Naive thymus-derived CD8-positive, alpha-beta T cell (primary cell): Measurements from ENCODE around the gene LZIC. TPM values are rescaled to one million over a fixed set of nuclear protein-coding genes. Genes with fewer than 3 reads are reported as not detected.

ENCODE experiments used
- ATAC-seq, 2 donors: fragments of 150-1000 bp; cut with Tn5 transposase in 1 of 2; sonication (Bioruptor Pico), chemical (Tn5 transposase) in 1 of 2; 1 replicate in 1 of 2; 2 replicates in 1 of 2; pipeline ENCODE4 v1.10.0; 2021; ENCODE audit warnings: mild to moderate bottlenecking in 2 of 2, moderate library complexity in 2 of 2
- POLR2A ChIA-PET: fragments of 350-600 bp; sonication (Branson Sonifier 250); formaldehyde crosslinking; loops from one replicate; lab custom pipeline; 2021; ENCODE audit warnings: antibody characterized with exemption; lab: Charles Lee
- DNase-seq, 10 donors: peaks; one replicate each; pipeline versions ENCODE4 v3.0.0 to v3.0.0-alpha.2; 2020 to 2022
- H3K27ac Mint-ChIP-seq, 10 donors: one replicate each; pipeline ENCODE4 v1.8.0; 2020 to 2022; ENCODE audit warnings: mild to moderate bottlenecking in 10 of 10, mixed read lengths in 10 of 10, moderate library complexity in 4 of 10, inconsistent platforms in 1 of 10
- H3K27me3 Mint-ChIP-seq, 5 donors: one replicate each; pipeline ENCODE4 v1.8.0; 2021 to 2022; ENCODE audit warnings: mixed read lengths in 5 of 5
- H3K36me3 Mint-ChIP-seq, 3 donors: one replicate each; pipeline ENCODE4 v1.8.0; 2020 to 2022; ENCODE audit warnings: mixed read lengths in 3 of 3, mild to moderate bottlenecking in 2 of 3, inconsistent platforms in 1 of 3
- H3K4me1 Mint-ChIP-seq, 4 donors: one replicate each; pipeline ENCODE4 v1.8.0; 2021 to 2022; ENCODE audit warnings: mixed read lengths in 4 of 4
- H3K4me3 Mint-ChIP-seq, 10 donors: one replicate each; pipeline ENCODE4 v1.8.0; 2020 to 2022; ENCODE audit warnings: mild to moderate bottlenecking in 10 of 10, mixed read lengths in 10 of 10, moderate library complexity in 6 of 10, inconsistent platforms in 1 of 10
- H3K9me3 Mint-ChIP-seq, 9 donors: one replicate each; pipeline ENCODE4 v1.8.0; 2020 to 2022; ENCODE audit warnings: mixed read lengths in 9 of 9, mild to moderate bottlenecking in 3 of 9, inconsistent platforms in 1 of 9, moderate library complexity in 1 of 9
- microRNA-seq: library from miRNA; unstranded; fragments of <30 nt; microRNA quantifications from one replicate; pipeline ENCODE4 v1.2.0, GENCODE V29; 2022; ENCODE audit warnings: borderline microRNAs expressed
- polyA plus RNA-seq, 3 donors: library from polyadenylated mRNA; unstranded; fragments of 300-500 nt; fragmentation: Illumina TruSeq; gene quantifications; one replicate each; pipeline ENCODE4 v1.2.3, GENCODE V29; 2021
- total RNA-seq, 8 experiments: library from RNA in 2 of 8; stranded (reverse) in 2 of 8; gene quantifications; one replicate each; pipeline ENCODE4 v1.2.3 and lab custom pipeline; 2021 to 2026

The LZIC gene
- total and polyA plus RNA-seq, 5 experiments from 2014 or later = 28.8 to 39.8 (median 34.2) TPM

- POLR2A ChIA-PET = interaction anchor here (0.6 kb wide), 2 partner anchors 9 to 29 kb away, joined by 3 to 7 read pairs; no protein-coding TSS in a partner anchor
- Mint-ChIP-seq H3K27me3 (no peaks in the 10 kb centered on the region), H3K36me3 (no peaks in the 10 kb centered on the region), H3K27ac (peak overlapping the region; percentile 62 to 95 (median 88)), H3K4me1 (peaks cover 19 to 28% (median 22%) of the 10 kb centered on the region in 4 donors), H3K9me3 (no peaks in the 10 kb centered on the region), H3K4me3 (peak overlapping the region in 7 of 10 donors; percentile 13 to 58 (median 49))
- ATAC-seq = peak; percentile 42 to 47
- no peak for DNase-seq
These were observed 61.3 kb downstream of the LZIC start for GRCh38 chr1:9881838-9882249.

Small RNA genes lying within 50 kb of the gene (microRNA-seq; reads per million reads assigned to microRNA genes)
- 3.4 reads per million, percentile 4 among the genes with 10 or more reads in this experiment for gene MIR5697

Other genes starting within 250 kb of the LZIC start
- 10 to 100 TPM; 62.9 to 63.1 TPM for gene CLSTN1, start 119.4 kb downstream of the LZIC start, total RNA-seq
- gene CLSTN1, start 119.4 kb downstream of the LZIC start, polyA plus RNA-seq = 10 to 100 TPM; 10.7 to 32.3 (median 12.9) TPM
- gene CTNNBIP1, start 33.1 kb downstream of the LZIC start, total RNA-seq = 1 to 10 TPM; 7.5 to 8.9 TPM
- 10 to 100 TPM in 1 of 3 donors, 1 to 10 TPM in 2; 7.0 to 17.1 (median 9.9) TPM for gene CTNNBIP1, start 33.1 kb downstream of the LZIC start, polyA plus RNA-seq
- gene NMNAT1, start 84 bp upstream of the LZIC start, total RNA-seq = 1 to 10 TPM; 8.1 to 9.3 TPM
- gene NMNAT1, start 84 bp upstream of the LZIC start, polyA plus RNA-seq = 1 to 10 TPM; 3.4 to 7.3 (median 5.2) TPM
- gene RBP7, start 53.8 kb upstream of the LZIC start, total RNA-seq = not detected
- not detected for gene RBP7, start 53.8 kb upstream of the LZIC start, polyA plus RNA-seq
- gene UBE4B, start 89.6 kb upstream of the LZIC start, total RNA-seq = 10 to 100 TPM; 40.0 to 45.3 TPM
- gene UBE4B, start 89.6 kb upstream of the LZIC start, polyA plus RNA-seq = 10 to 100 TPM in 1 of 3 donors, 1 to 10 TPM in 2; 8.4 to 10.4 (median 9.6) TPM